ENCODE data around the gene SMURF2. TPM values are rescaled to one million over a fixed set of nuclear protein-coding genes. Genes with fewer than 3 reads are reported as not detected.

SMURF2 gene
- total RNA-seq, 1 donor from 2014 or later, result 126 TPM

- DNase-seq (ENCODE audit: low read depth) (no peak), FAIRE-seq (no peak)
- no peak for TF ChIP-seq EZH2 (IDR thresholded peaks at IDR 0.05; ENCODE audit: insufficient read depth, low read length)
- TF ChIP-seq CTCF (IDR thresholded peaks at IDR 0.05; ENCODE audit: insufficient read depth, low read depth, low read length), result no peak
- Histone ChIP-seq H3K4me1 (ENCODE audit: insufficient read depth, low read length) (peaks cover 23% of the 10 kb centered on the region), H3K4me2 (ENCODE audit: low read length) (no peak overlapping the region), H3K9me3 (ENCODE audit: insufficient read depth, low read depth, low read length) (no peaks in the 10 kb centered on the region), H3K79me2 (ENCODE audit: insufficient read depth, low read length) (peaks cover 100% of the 10 kb centered on the region), H3K27me3 (ENCODE audit: insufficient read depth, low read length) (no peaks in the 10 kb centered on the region), H3K4me3 (ENCODE audit: insufficient read depth, low read depth, low read length) (no peak overlapping the region), H3K36me3 (ENCODE audit: insufficient read depth, low read length) (peaks cover 7% of the 10 kb centered on the region), H3K27ac (ENCODE audit: low read depth, low read length) (no peak overlapping the region), H4K20me1 (ENCODE audit: insufficient read depth, low read length) (peaks cover 85% of the 10 kb centered on the region), H2AFZ (ENCODE audit: low read depth, low read length) (no peak overlapping the region), H3K9ac (ENCODE audit: low read length) (no peak overlapping the region)
- peaks cover 10% of the 10 kb centered on the region for H3K36me3 Mint-ChIP-seq (ENCODE audit: low read depth, unreplicated experiment)
- no peak overlapping the region for H3K27ac Mint-ChIP-seq (ENCODE audit: unreplicated experiment)
- no peak overlapping the region for H3K4me3 Mint-ChIP-seq (ENCODE audit: unreplicated experiment)
- no peaks in the 10 kb centered on the region for H3K27me3 Mint-ChIP-seq (ENCODE audit: low read depth, unreplicated experiment)
- H3K9me3 Mint-ChIP-seq (ENCODE audit: unreplicated experiment), result peaks cover 2% of the 10 kb centered on the region
- peaks cover 49% of the 10 kb centered on the region for H3K4me1 Mint-ChIP-seq (ENCODE audit: low read depth, unreplicated experiment)
Measured at GRCh38 chr17:64625541-64625940, 36.6 kb downstream of the SMURF2 start.

GRCh38 chr17:64622931-64623654, 39.0 kb downstream of the SMURF2 start:
- Histone ChIP-seq H3K4me2 (ENCODE audit: low read length) (peak overlapping the region; percentile 55), H2AFZ (ENCODE audit: low read depth, low read length) (no peak overlapping the region), H3K79me2 (ENCODE audit: insufficient read depth, low read length) (peaks cover 100% of the 10 kb centered on the region), H3K27ac (ENCODE audit: low read depth, low read length) (peak overlapping the region; percentile 61), H3K36me3 (ENCODE audit: insufficient read depth, low read length) (peaks cover 7% of the 10 kb centered on the region), H3K4me1 (ENCODE audit: insufficient read depth, low read length) (peaks cover 29% of the 10 kb centered on the region), H3K27me3 (ENCODE audit: insufficient read depth, low read length) (no peaks in the 10 kb centered on the region), H3K4me3 (ENCODE audit: insufficient read depth, low read depth, low read length) (no peak overlapping the region), H3K9me3 (ENCODE audit: insufficient read depth, low read depth, low read length) (no peaks in the 10 kb centered on the region), H3K9ac (ENCODE audit: low read length) (peak overlapping the region; percentile 20), H4K20me1 (ENCODE audit: insufficient read depth, low read length) (peaks cover 85% of the 10 kb centered on the region)
- Mint-ChIP-seq H3K36me3 (ENCODE audit: low read depth, unreplicated experiment) (peaks cover 8% of the 10 kb centered on the region), H3K9me3 (ENCODE audit: unreplicated experiment) (peaks cover 2% of the 10 kb centered on the region), H3K4me3 (ENCODE audit: unreplicated experiment) (peak overlapping the region; percentile 67), H3K27ac (ENCODE audit: unreplicated experiment) (peak overlapping the region; percentile 94), H3K4me1 (ENCODE audit: low read depth, unreplicated experiment) (peaks cover 38% of the 10 kb centered on the region), H3K27me3 (ENCODE audit: low read depth, unreplicated experiment) (no peaks in the 10 kb centered on the region)
- TF ChIP-seq EZH2 (IDR thresholded peaks at IDR 0.05; ENCODE audit: insufficient read depth, low read length) (no peak), CTCF (IDR thresholded peaks at IDR 0.05; ENCODE audit: insufficient read depth, low read depth, low read length) (no peak)
- FAIRE-seq, result peak; percentile 58
- peak; percentile 92 for DNase-seq (ENCODE audit: low read depth)

- Histone ChIP-seq H3K4me3 (ENCODE audit: insufficient read depth, low read depth, low read length) (no peak overlapping the region), H3K4me2 (ENCODE audit: low read length) (no peak overlapping the region), H3K27ac (ENCODE audit: low read depth, low read length) (no peak overlapping the region), H3K9me3 (ENCODE audit: insufficient read depth, low read depth, low read length) (no peaks in the 10 kb centered on the region), H3K4me1 (ENCODE audit: insufficient read depth, low read length) (peaks cover 30% of the 10 kb centered on the region), H4K20me1 (ENCODE audit: insufficient read depth, low read length) (peaks cover 84% of the 10 kb centered on the region), H3K9ac (ENCODE audit: low read length) (no peak overlapping the region), H3K79me2 (ENCODE audit: insufficient read depth, low read length) (peaks cover 100% of the 10 kb centered on the region), H3K36me3 (ENCODE audit: insufficient read depth, low read length) (peaks cover 5% of the 10 kb centered on the region), H2AFZ (ENCODE audit: low read depth, low read length) (no peak overlapping the region), H3K27me3 (ENCODE audit: insufficient read depth, low read length) (no peaks in the 10 kb centered on the region)
- FAIRE-seq (no peak), DNase-seq (ENCODE audit: low read depth) (no peak)
- TF ChIP-seq EZH2 (IDR thresholded peaks at IDR 0.05; ENCODE audit: insufficient read depth, low read length), result no peak
- no peak for TF ChIP-seq CTCF (IDR thresholded peaks at IDR 0.05; ENCODE audit: insufficient read depth, low read depth, low read length)
- Mint-ChIP-seq H3K4me1 (ENCODE audit: low read depth, unreplicated experiment) (peaks cover 40% of the 10 kb centered on the region), H3K27ac (ENCODE audit: unreplicated experiment) (no peak overlapping the region), H3K36me3 (ENCODE audit: low read depth, unreplicated experiment) (peaks cover 4% of the 10 kb centered on the region), H3K4me3 (ENCODE audit: unreplicated experiment) (no peak overlapping the region), H3K27me3 (ENCODE audit: low read depth, unreplicated experiment) (no peaks in the 10 kb centered on the region), H3K9me3 (ENCODE audit: unreplicated experiment) (peaks cover 2% of the 10 kb centered on the region)
Measured at GRCh38 chr17:64621772-64622171, 40.3 kb downstream of the SMURF2 start.

All from astrocyte (in vitro differentiated cells and primary cell).